Measurements from ENCODE around the gene MEIS1. TPM values are rescaled to one million over a fixed set of nuclear protein-coding genes. Genes with fewer than 3 reads are reported as not detected.
"Not testable (repeated sequence)": the region's sequence is repeated elsewhere in the genome, so short reads cannot be mapped to it uniquely, and the experiment has no call there.

The MEIS1 gene
- polyA plus RNA-seq, 4 donors: 1.1 to 15.0 (median 5.6) TPM

- H3K9me3 ChIP-seq (ENCODE audit: control insufficient read depth in 2 of 2, insufficient read depth in 1 of 2, low read depth in 1 of 2, low read length in 1 of 2): no peaks in the 10 kb centered on the region
- 41 to 46% (median 45%) methylated on average over 3 of the region's 3 CpGs for WGBS, 3 donors
- peaks cover 0 to 14% (median 13%) of the 10 kb centered on the region in 3 donors for H3K4me1 ChIP-seq (ENCODE audit: control insufficient read depth in 3 of 3, insufficient read depth in 2 of 3, low read depth in 1 of 3, low read length in 2 of 3)
- no peak overlapping the region for H3K4me3 ChIP-seq (ENCODE audit: low read depth in 1 of 3, low read length in 3 of 3)
- H3K27ac ChIP-seq (ENCODE audit: low read depth in 1 of 3, low read length in 2 of 3): no peak overlapping the region
- no peaks in the 10 kb centered on the region for H3K27me3 ChIP-seq (ENCODE audit: control insufficient read depth in 3 of 3, insufficient read depth in 3 of 3, low read length in 3 of 3)
- FAIRE-seq (no peak), DNase-seq (no peak)
- H3K36me3 ChIP-seq (ENCODE audit: control insufficient read depth in 3 of 3, insufficient read depth in 2 of 3, low read depth in 1 of 3, low read length in 3 of 3): peaks cover 0 to 10% (median 2%) of the 10 kb centered on the region in 3 donors
Observed at GRCh38 chr2:66478299-66478698, 43.4 kb downstream of the MEIS1 start.

GRCh38 chr2:66478731-66479316 lies 43.9 kb downstream of the MEIS1 start:
- WGBS, 3 donors: 35 to 57% (median 39%) methylated on average over 2 of the region's 2 CpGs
- H3K4me3 ChIP-seq (ENCODE audit: low read depth in 1 of 3, low read length in 3 of 3): no peak overlapping the region
- H3K27me3 ChIP-seq (ENCODE audit: control insufficient read depth in 3 of 3, insufficient read depth in 3 of 3, low read length in 3 of 3): no peaks in the 10 kb centered on the region
- DNase-seq (peak; percentile 54 to 60), FAIRE-seq (no peak)
- H3K27ac ChIP-seq (ENCODE audit: low read depth in 1 of 3, low read length in 2 of 3): no peak overlapping the region
- no peaks in the 10 kb centered on the region for H3K9me3 ChIP-seq (ENCODE audit: control insufficient read depth in 2 of 2, insufficient read depth in 1 of 2, low read depth in 1 of 2, low read length in 1 of 2)
- H3K36me3 ChIP-seq (ENCODE audit: control insufficient read depth in 3 of 3, insufficient read depth in 2 of 3, low read depth in 1 of 3, low read length in 3 of 3): peaks cover 0 to 10% (median 2%) of the 10 kb centered on the region in 3 donors
- peaks cover 0 to 14% (median 13%) of the 10 kb centered on the region in 3 donors for H3K4me1 ChIP-seq (ENCODE audit: control insufficient read depth in 3 of 3, insufficient read depth in 2 of 3, low read depth in 1 of 3, low read length in 2 of 3)

- no peaks in the 10 kb centered on the region for H3K27me3 ChIP-seq (ENCODE audit: control insufficient read depth in 3 of 3, insufficient read depth in 3 of 3, low read length in 3 of 3)
- H3K36me3 ChIP-seq (ENCODE audit: control insufficient read depth in 3 of 3, insufficient read depth in 2 of 3, low read depth in 1 of 3, low read length in 3 of 3): peaks cover 0 to 10% (median under 1%) of the 10 kb centered on the region in 3 donors
- H3K4me1 ChIP-seq (ENCODE audit: control insufficient read depth in 3 of 3, insufficient read depth in 2 of 3, low read depth in 1 of 3, low read length in 2 of 3): peaks cover 0 to 14% (median 13%) of the 10 kb centered on the region in 3 donors
- FAIRE-seq (no peak), DNase-seq (peak; percentile 48 to 52)
- WGBS, 3 donors: 3 to 29% (median 19%) methylated on average over 2 of the region's 2 CpGs
- no peaks in the 10 kb centered on the region for H3K9me3 ChIP-seq (ENCODE audit: control insufficient read depth in 2 of 2, insufficient read depth in 1 of 2, low read depth in 1 of 2, low read length in 1 of 2)
- no peak overlapping the region for H3K27ac ChIP-seq (ENCODE audit: low read depth in 1 of 3, low read length in 2 of 3)
- no peak overlapping the region for H3K4me3 ChIP-seq (ENCODE audit: low read depth in 1 of 3, low read length in 3 of 3)
Observed at GRCh38 chr2:66481100-66481549, 46.2 kb downstream of the MEIS1 start.

- not testable (repeated sequence) for FAIRE-seq; DNase-seq; H3K9me3 ChIP-seq (ENCODE audit: control insufficient read depth in 2 of 2, insufficient read depth in 1 of 2, low read depth in 1 of 2, low read length in 1 of 2); H3K4me3 ChIP-seq (ENCODE audit: low read depth in 1 of 3, low read length in 3 of 3); H3K36me3 ChIP-seq (ENCODE audit: control insufficient read depth in 3 of 3, insufficient read depth in 2 of 3, low read depth in 1 of 3, low read length in 3 of 3); H3K4me1 ChIP-seq (ENCODE audit: control insufficient read depth in 3 of 3, insufficient read depth in 2 of 3, low read depth in 1 of 3, low read length in 2 of 3); H3K27me3 ChIP-seq (ENCODE audit: control insufficient read depth in 3 of 3, insufficient read depth in 3 of 3, low read length in 3 of 3); H3K27ac ChIP-seq (ENCODE audit: low read depth in 1 of 3, low read length in 2 of 3)
- 93 to 97% (median 94%) methylated on average over 2 of the region's 2 CpGs for WGBS, 3 donors
Observed at GRCh38 chr2:66485252-66485651, 50.3 kb downstream of the MEIS1 start.

- peaks cover 0 to 12% (median 6%) of the 10 kb centered on the region in 3 donors for H3K4me1 ChIP-seq (ENCODE audit: control insufficient read depth in 3 of 3, insufficient read depth in 2 of 3, low read depth in 1 of 3, low read length in 2 of 3)
- 65 to 71% (median 68%) methylated on average over 1 of the region's 1 CpG for WGBS, 3 donors
- no peak for FAIRE-seq
- peaks cover 0 to 2% (median 0%) of the 10 kb centered on the region in 3 donors for H3K36me3 ChIP-seq (ENCODE audit: control insufficient read depth in 3 of 3, insufficient read depth in 2 of 3, low read depth in 1 of 3, low read length in 3 of 3)
- H3K27ac ChIP-seq (ENCODE audit: low read depth in 1 of 3, low read length in 2 of 3): no peak overlapping the region
- H3K4me3 ChIP-seq (ENCODE audit: low read depth in 1 of 3, low read length in 3 of 3): no peak overlapping the region
- no peaks in the 10 kb centered on the region for H3K9me3 ChIP-seq (ENCODE audit: control insufficient read depth in 2 of 2, insufficient read depth in 1 of 2, low read depth in 1 of 2, low read length in 1 of 2)
- DNase-seq: no peak
- H3K27me3 ChIP-seq (ENCODE audit: control insufficient read depth in 3 of 3, insufficient read depth in 3 of 3, low read length in 3 of 3): no peaks in the 10 kb centered on the region
Observed at GRCh38 chr2:66488946-66489345, 54.0 kb downstream of the MEIS1 start.

- H3K4me3 ChIP-seq (ENCODE audit: low read depth in 1 of 3, low read length in 3 of 3): no peak overlapping the region
- H3K36me3 ChIP-seq (ENCODE audit: control insufficient read depth in 3 of 3, insufficient read depth in 2 of 3, low read depth in 1 of 3, low read length in 3 of 3): peaks cover 0 to 2% (median 0%) of the 10 kb centered on the region in 3 donors
- WGBS, 3 donors: 21 to 45% (median 41%) methylated on average over 1 of the region's 1 CpG
- FAIRE-seq (no peak), DNase-seq (no peak)
- H3K4me1 ChIP-seq (ENCODE audit: control insufficient read depth in 3 of 3, insufficient read depth in 2 of 3, low read depth in 1 of 3, low read length in 2 of 3): peaks cover 0 to 12% (median 8%) of the 10 kb centered on the region in 3 donors
- H3K27me3 ChIP-seq (ENCODE audit: control insufficient read depth in 3 of 3, insufficient read depth in 3 of 3, low read length in 3 of 3): no peaks in the 10 kb centered on the region
- no peak overlapping the region for H3K27ac ChIP-seq (ENCODE audit: low read depth in 1 of 3, low read length in 2 of 3)
- H3K9me3 ChIP-seq (ENCODE audit: control insufficient read depth in 2 of 2, insufficient read depth in 1 of 2, low read depth in 1 of 2, low read length in 1 of 2): no peaks in the 10 kb centered on the region
Observed at GRCh38 chr2:66489436-66489835, 54.5 kb downstream of the MEIS1 start.

- Histone ChIP-seq H3K4me3 (ENCODE audit: low read depth in 1 of 3, low read length in 3 of 3) (no peak overlapping the region), H3K4me1 (ENCODE audit: control insufficient read depth in 3 of 3, insufficient read depth in 2 of 3, low read depth in 1 of 3, low read length in 2 of 3) (peaks cover 0 to 12% (median 12%) of the 10 kb centered on the region in 3 donors), H3K36me3 (ENCODE audit: control insufficient read depth in 3 of 3, insufficient read depth in 2 of 3, low read depth in 1 of 3, low read length in 3 of 3) (peaks cover 0 to 2% (median 0%) of the 10 kb centered on the region in 3 donors), H3K27me3 (ENCODE audit: control insufficient read depth in 3 of 3, insufficient read depth in 3 of 3, low read length in 3 of 3) (no peaks in the 10 kb centered on the region), H3K27ac (ENCODE audit: low read depth in 1 of 3, low read length in 2 of 3) (no peak overlapping the region), H3K9me3 (ENCODE audit: control insufficient read depth in 2 of 2, insufficient read depth in 1 of 2, low read depth in 1 of 2, low read length in 1 of 2) (no peaks in the 10 kb centered on the region)
- FAIRE-seq (no peak), DNase-seq (no peak)
- 43 to 76% (median 56%) methylated on average over 3 of the region's 3 CpGs for WGBS, 3 donors
Observed at GRCh38 chr2:66490588-66491001, 55.7 kb downstream of the MEIS1 start.

- Histone ChIP-seq H3K4me1 (ENCODE audit: control insufficient read depth in 3 of 3, insufficient read depth in 2 of 3, low read depth in 1 of 3, low read length in 2 of 3) (peaks cover 0 to 14% (median 12%) of the 10 kb centered on the region in 3 donors), H3K9me3 (ENCODE audit: control insufficient read depth in 2 of 2, insufficient read depth in 1 of 2, low read depth in 1 of 2, low read length in 1 of 2) (no peaks in the 10 kb centered on the region), H3K4me3 (ENCODE audit: low read depth in 1 of 3, low read length in 3 of 3) (no peak overlapping the region), H3K27me3 (ENCODE audit: control insufficient read depth in 3 of 3, insufficient read depth in 3 of 3, low read length in 3 of 3) (no peaks in the 10 kb centered on the region), H3K36me3 (ENCODE audit: control insufficient read depth in 3 of 3, insufficient read depth in 2 of 3, low read depth in 1 of 3, low read length in 3 of 3) (peaks cover 0 to 11% (median 0%) of the 10 kb centered on the region in 3 donors), H3K27ac (ENCODE audit: low read depth in 1 of 3, low read length in 2 of 3) (peak overlapping the region in 1 of 3 donors; percentile 36)
- FAIRE-seq (no peak), DNase-seq (no peak)
- 50 to 58% (median 52%) methylated on average over 6 of the region's 6 CpGs for WGBS, 3 donors
Observed at GRCh38 chr2:66494708-66495107, 59.8 kb downstream of the MEIS1 start.
